Measurements from ENCODE around the gene CXorf58.
A peak's percentile ranks its signal among the peaks of the same experiment; 100 is the strongest.
"Not testable (repeated sequence)": the region's sequence is repeated elsewhere in the genome, so short reads cannot be mapped to it uniquely, and the experiment has no call there.

The CXorf58 gene, protein sequence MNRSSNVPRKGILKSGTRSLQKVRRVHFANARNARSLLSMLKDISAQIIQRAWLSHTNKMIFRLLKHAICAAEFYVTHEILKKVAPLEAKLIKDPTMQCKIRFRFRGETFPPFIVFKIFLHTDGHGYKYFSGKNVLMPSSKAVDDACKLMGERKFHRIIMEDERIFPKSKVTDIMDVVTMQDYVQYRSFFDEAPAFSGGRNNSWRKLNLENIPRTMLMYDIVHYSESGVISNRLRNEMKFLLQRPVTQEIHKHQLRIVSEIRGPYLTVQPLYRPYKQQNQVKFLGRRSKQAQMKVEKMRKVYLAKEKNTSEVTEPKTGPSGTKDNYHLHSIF

DNA sequence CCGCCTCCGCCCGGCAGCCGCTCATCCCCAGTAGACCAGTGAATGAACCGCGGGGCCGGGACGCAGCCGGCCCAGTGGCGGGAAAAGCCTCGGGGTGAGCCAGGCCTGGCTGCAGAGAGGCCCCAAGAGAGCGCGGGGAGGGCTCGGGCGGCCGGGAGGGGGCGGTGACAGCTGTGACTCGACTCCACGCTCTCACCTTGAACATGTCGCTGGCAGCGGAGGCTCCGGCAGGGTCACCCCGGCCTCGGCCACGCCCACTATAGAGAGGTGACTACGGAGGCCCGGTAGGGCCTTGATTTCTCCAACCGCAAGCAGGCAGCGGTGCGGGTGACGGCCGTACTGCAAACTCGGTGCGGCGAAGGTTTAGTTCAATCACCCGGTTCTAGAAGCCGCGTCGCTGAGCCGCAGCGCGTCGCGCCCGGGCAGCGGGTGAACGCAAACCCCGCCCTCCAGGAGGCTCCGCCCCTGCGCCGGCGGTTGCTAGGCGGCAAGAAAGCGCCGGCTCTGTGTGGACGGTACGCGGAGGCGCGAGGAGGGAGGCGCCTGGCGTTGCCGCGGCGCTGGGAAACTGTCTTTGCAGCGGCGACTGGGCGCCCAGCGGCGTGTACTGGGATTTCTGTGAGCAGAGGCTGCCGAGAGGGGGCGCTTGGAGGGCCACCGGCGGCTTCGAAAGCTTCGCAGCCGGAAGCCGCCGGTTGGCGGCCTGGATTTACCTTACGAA lies at the start of gene CXorf58, which contains the start of gene APOO:
TSS of gene CXorf58 (plus strand) at position 509 of the 721 bp plus-strand sequence. CDS start 2,297 bp downstream, outside the sequence.
TSS of gene APOO (minus strand) at position 441 of the 721 bp plus-strand sequence. CDS start at position 205, 236 bp downstream.
- in situ Hi-C loops (cut with MboI; ENCODE audit: low pct_unique_long_range_greater_than_20kb, low sequenced_read_pairs, unreplicated experiment): loop anchor here (10.0 to 25.0 kb wide), 2 partner anchors 213 to 330 kb away; no protein-coding TSS in a partner anchor
- peak; percentile 91 for DNase-seq (ENCODE audit: low spot score)
- TF ChIP-seq, protein P1, sequence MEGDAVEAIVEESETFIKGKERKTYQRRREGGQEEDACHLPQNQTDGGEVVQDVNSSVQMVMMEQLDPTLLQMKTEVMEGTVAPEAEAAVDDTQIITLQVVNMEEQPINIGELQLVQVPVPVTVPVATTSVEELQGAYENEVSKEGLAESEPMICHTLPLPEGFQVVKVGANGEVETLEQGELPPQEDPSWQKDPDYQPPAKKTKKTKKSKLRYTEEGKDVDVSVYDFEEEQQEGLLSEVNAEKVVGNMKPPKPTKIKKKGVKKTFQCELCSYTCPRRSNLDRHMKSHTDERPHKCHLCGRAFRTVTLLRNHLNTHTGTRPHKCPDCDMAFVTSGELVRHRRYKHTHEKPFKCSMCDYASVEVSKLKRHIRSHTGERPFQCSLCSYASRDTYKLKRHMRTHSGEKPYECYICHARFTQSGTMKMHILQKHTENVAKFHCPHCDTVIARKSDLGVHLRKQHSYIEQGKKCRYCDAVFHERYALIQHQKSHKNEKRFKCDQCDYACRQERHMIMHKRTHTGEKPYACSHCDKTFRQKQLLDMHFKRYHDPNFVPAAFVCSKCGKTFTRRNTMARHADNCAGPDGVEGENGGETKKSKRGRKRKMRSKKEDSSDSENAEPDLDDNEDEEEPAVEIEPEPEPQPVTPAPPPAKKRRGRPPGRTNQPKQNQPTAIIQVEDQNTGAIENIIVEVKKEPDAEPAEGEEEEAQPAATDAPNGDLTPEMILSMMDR (IDR thresholded peaks at IDR 0.05; ENCODE audit: extremely low read depth, insufficient read depth, missing control alignments): peak; percentile 70

DNA sequence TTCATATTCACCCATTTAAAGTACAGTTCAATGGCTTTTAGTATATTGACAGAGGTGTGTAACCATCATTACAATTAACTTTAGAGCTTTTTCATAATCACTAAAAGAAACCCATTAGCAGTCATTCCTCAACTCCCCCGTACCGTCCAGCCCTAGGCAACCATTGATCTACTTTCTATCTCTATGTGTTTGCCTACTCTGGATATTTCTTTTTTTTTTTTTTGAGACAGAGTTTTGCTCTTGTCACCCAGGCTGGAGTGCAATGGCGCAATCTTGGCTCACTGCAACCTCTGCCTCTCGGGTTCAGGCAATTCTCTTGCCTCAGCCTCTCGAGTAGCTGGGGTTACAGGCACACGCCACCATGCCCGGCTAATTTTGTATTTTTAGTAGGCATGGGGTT lies 48.6 kb upstream of the CXorf58 start:
- in situ Hi-C loops (cut with MboI; ENCODE audit: low pct_unique_long_range_greater_than_20kb, low sequenced_read_pairs, unreplicated experiment); DNase-seq (ENCODE audit: low spot score): not testable (repeated sequence)

DNA sequence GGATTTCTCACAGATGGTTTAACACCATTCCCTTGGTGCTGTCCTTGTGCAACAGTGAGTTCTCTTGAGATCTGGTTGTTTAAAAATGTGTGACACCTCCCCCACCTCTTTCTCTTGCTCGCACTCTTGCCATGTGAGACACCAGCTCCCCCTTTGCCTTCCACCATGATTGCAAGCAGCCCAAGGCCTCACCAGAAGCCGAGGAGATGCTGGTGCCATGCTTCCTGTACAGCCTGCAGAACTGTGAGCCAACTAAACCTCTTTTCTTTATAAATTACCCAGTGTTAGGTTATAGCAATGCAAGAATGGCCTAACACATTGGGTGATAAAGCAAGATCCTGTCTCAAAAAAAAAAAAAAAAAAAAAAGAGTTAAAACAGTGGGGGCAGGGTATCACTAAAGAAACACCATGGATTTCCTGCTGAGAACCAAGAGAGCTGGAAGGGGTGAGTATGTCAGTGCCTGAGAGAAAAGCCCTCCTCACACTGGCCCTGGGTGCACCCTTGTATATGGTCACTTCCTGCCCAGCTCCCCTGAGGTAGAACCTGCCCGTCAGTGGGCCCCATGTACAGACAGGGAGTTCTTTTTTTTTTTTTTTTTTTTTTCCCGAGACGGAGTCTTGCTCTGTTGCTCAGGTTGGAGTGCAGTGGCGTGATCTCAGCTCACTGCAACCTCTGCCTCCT lies 46.5 kb upstream of the CXorf58 start:
- TF ChIP-seq, protein P1 (IDR thresholded peaks at IDR 0.05; ENCODE audit: extremely low read depth, insufficient read depth, missing control alignments): no peak
- in situ Hi-C loops (cut with MboI; ENCODE audit: low pct_unique_long_range_greater_than_20kb, low sequenced_read_pairs, unreplicated experiment): no loop called here

DNA sequence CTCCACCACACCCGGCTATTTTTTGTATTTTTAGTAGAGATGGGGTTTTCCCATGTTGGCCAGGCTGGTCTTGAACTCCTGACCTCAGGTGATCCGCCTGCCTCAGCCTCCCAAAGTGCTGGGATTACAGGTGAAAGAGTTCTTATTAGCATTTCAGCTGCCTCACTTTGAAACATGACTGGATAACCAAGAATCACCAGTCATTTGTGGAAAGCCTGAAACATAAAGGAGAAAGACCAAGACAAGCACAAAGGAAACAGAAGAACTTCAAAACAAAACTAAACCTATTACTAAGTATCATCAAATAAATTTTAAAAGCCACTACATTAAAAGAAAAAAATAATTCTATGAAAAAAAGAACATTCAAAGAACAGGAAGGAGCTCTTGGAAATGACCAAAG lies 45.9 kb upstream of the CXorf58 start:
- in situ Hi-C loops (cut with MboI; ENCODE audit: low pct_unique_long_range_greater_than_20kb, low sequenced_read_pairs, unreplicated experiment): not testable (repeated sequence)

More for the DNA sequence above, 46.5 kb upstream of the CXorf58 start:
- DNase-seq (ENCODE audit: low spot score): peak; percentile 34

DNA sequence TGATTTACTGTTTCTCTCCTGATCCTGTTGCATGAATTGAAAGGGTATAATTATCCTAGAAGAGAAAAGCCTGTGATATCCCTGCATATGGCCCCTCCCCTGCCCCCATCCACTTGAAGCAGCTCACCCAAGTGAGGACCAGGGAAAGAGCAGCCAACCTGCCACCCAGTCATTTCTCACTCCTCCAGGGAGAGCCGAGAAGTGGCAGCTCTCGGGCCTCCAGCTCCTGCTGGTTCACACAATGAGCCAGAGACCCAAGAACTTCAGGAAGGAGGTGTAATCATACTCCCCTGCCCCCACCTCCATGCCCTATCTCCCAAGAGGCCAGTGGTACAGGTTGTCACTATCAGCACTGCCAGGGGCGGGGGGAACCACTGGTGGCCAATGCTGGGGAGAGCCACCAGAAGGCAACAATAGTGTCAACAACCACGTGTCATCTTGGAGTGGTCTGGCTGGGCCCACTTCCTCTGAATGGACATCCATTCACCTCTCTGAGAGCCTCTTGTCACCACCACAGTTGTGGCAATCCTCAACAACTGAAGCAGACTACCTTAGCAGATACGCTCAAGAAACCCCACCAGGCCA lies 43.0 kb upstream of the CXorf58 start:
- in situ Hi-C loops (cut with MboI; ENCODE audit: low pct_unique_long_range_greater_than_20kb, low sequenced_read_pairs, unreplicated experiment): no loop called here
- no peak for DNase-seq (ENCODE audit: low spot score)
- TF ChIP-seq, protein P1 (IDR thresholded peaks at IDR 0.05; ENCODE audit: extremely low read depth, insufficient read depth, missing control alignments): no peak

More for the DNA sequence above, 45.9 kb upstream of the CXorf58 start:
- DNase-seq (ENCODE audit: low spot score): not testable (repeated sequence)

DNA sequence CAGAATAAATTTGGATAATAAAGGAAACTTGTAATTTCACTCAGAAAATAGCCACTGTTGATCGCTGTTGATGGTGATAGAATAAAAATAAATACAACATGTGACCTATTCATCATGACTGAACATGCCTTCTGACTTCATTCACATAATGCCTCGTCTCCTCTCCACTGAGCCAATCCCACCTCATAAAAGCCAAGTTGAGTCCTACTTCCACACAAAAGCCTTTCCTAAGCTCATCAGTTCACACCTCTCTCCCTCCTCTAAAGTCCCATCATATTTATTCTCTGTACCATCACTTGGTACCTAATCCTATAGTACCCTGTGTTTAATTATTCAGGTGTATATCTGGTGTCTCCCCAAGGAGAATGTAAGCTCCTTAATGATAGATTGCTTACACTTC lies 37.8 kb upstream of the CXorf58 start:
- in situ Hi-C loops (cut with MboI; ENCODE audit: low pct_unique_long_range_greater_than_20kb, low sequenced_read_pairs, unreplicated experiment): no loop called here
- TF ChIP-seq, protein P1 (IDR thresholded peaks at IDR 0.05; ENCODE audit: extremely low read depth, insufficient read depth, missing control alignments): no peak
- no peak for DNase-seq (ENCODE audit: low spot score)

DNA sequence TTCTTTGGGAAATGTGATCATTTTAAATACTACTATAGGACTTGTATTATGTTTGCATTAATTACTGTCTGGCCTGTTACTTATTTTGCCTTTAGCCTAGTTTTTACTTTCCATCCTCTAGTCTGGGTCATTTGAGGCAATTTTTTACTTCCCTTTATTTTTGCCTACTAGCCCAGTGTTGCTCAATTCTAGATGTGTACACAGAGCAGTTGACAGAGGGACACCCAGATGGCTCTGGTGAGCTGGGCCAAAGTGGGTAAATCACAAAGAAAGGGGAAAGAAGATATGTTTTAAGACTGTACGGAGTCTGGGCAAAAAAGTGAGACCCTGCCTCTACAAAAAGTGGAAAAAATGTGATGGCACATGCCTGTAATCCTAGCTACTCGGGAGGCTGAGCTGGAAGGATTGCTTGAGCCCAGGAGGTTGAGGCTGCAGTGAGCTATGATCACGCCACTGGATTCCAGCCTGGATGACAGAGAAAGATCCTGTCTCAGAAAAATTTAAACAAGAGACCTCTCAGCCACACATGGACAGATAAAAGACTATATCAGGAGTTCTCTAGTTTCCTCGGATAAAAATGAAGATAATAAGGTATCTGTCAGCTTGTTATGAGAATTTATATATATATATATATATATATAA lies 35.8 kb upstream of the CXorf58 start:
- TF ChIP-seq, protein P1 (IDR thresholded peaks at IDR 0.05; ENCODE audit: extremely low read depth, insufficient read depth, missing control alignments): no peak
- no peak for DNase-seq (ENCODE audit: low spot score)
- in situ Hi-C loops (cut with MboI; ENCODE audit: low pct_unique_long_range_greater_than_20kb, low sequenced_read_pairs, unreplicated experiment): no loop called here
